NCI-H82 treated with DMSO at 0.1 percent for 48 hours (cell line): Measurements from ENCODE around the gene PPP1R12A.
"Not testable (repeated sequence)": the region's sequence is repeated elsewhere in the genome, so short reads cannot be mapped to it uniquely, and the experiment has no call there.

Experiments
- DNase-seq: peaks from one replicate; lab custom pipeline; 2025; ENCODE audit not compliant: unreplicated experiment; lab: John Stamatoyannopoulos, UW

The PPP1R12A gene

DNA sequence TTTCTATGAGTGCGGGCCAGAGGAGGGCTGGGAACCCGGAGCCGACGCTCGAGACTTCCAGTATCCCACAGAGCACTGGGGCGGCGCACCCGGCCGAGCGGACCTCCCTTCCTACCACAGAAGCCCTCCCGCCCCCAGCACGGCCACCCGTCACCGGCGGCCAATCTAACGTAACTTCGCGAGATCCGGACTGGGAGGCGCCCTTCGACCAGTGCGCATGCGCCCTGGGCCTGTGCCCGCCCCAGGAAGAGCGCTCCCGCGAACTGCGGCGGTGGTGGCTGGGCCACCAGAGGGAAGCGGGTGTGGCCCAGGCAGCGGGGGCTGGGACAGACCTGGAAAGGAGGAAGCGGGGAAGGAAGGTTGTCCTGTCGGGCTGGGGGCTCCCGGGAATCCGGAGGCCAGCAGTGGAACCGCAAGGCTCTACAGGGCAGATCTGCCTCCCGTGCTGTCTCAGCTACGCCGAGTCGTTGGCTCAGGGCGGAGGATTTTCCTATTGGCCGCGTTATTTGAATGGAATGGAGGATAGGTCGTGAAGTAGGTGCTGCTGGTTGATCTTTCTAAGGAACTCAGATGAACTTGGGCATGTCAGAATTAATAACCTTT lies at the start of gene PPP1R12A:
Gene PPP1R12A (minus strand): TSS at position 77 of the 603 bp plus-strand sequence. CDS start 166 bp downstream, outside the sequence.
- DNase-seq = peak; percentile 95

DNA sequence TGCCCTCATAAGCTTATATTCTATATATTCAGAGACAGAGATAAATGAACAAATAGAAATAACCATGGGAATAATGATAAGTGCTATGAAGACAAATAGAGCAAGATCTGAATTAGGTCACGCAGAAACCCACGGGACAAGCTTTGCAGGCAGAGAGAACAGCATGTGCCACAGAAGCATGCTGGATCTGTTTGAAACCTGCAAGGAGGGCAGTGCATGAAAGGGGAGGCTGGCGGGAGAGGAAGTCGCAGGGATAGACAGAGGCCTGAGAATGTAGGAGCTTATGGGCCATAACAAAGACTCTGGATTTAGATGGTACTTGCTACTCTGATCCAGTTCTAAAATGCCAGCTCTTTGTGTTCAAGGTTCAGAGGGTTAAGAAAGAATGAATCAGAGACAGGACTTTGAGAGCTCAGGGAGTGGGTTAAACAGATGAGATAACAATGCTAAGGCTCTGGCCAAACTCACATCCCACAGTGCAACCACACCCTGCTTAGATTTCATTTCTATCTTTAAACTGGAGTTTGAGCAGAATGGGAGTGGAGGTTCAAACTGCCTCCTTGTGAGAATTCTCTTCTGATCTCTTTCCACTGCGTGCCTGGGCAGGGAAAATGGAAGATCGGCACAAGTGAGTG lies 49.2 kb upstream of the PPP1R12A start:
- DNase-seq = no peak

DNA sequence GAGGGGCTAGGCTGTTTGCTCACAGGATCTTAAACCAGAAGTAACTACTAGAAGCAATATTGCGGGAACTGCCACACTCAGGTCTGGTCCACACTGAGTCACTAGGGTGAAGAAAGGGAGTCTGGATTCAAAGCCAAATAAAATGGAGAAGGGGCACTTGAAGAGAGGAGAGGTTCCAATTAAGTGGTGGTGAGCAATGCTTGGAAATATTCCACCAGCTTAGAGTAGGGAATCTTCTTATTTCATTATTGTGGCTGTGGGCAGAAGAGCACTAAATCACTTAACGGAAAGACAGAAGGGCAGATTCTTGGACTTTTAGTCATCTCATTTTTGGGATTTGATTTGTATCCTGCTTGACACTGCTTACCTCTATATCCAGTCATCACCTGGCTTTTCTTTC lies 48.6 kb upstream of the PPP1R12A start:
- no peak for DNase-seq

DNA sequence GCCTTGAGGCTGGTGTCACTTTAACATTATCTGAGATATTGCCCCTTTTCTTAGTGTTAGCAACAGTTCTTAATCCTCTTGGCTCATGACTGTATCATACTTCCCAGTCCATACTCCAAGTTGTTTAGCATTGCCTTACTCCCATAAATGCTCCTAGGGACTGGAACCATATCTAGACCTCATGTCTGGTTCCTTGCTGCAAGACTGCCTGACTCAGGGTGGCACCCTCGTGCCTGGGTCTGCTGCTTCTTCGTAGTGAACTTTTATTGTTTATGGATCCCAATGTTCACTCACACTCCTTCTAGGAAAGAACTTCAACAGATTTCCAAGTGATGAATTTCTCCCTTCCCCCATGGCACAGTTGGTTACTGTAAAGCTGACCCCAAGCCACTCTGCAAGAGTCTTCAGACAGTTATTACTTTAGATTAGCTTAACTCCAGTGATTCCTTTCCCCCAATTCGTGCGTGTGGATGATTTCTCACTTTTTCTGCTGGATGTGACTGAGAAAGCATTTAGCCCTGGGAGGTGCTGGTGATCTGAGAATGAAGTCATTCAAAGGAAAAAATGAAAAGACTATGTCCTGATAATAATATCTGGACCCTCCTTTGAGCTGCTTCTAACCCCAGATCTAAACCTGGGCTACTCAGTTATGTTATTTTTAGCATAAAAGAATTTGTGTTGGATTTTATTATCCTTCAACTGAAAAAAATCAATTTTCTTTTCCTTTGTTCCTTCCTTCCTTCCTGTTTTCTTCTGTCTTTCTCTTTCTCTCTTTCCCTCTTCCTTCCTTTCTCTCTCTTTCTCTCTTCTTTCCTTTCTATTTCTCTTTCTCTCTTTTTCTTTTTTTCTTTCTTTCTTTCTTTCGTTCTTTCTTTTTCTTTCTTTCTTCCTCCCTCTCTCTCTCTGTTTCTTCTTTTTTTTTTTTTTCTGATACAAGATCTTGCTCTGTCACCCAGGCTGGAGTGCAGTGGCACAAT lies 47.5 kb upstream of the PPP1R12A start:
- no peak for DNase-seq

DNA sequence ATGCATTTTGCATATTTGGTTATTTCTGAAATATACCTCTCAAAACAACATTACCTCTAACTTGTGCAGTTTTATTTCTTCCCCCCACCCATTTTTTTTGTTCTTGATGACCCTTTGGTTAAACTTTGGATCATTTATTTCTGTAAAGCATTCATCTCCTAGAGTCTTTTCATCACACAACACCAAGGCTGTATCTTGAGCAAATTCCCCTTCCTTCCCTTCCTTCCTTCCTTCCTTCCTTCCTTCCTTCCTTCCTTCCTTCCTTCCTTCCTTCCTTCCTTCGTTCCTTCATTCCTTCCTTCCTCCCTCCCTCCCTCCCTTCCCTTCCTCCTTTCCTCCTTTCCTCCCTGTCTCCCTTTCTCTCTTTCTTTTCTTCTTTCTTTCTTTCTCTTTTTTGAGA lies 43.8 kb upstream of the PPP1R12A start:
- DNase-seq = no peak

DNA sequence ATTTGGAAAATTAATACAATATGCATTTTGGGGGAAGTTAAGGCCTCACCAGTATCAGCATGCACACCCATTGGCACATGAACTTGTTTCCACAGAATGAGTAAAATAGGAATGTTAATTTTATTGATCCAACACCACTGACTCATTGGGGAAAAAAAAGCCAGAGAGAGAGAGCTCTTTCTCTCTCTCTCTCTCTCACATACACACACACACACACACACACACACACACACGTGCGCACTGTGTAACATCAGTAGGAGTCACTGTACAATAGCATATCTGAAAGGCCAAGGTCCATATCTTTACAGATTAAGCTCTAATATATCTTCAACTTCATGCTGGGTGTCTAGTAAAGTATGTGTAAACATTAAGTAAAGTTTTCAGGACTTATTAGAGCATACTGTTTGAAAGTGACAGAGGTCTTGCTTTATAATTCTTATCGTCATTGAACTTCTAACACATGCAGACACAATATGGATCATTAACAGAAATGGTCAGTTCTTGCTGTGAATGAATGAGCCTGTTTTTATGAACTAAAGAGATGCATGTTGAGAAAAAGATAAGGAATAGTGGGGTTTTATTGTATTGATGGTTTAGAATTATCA lies 43.1 kb upstream of the PPP1R12A start:
- not testable (repeated sequence) for DNase-seq

DNA sequence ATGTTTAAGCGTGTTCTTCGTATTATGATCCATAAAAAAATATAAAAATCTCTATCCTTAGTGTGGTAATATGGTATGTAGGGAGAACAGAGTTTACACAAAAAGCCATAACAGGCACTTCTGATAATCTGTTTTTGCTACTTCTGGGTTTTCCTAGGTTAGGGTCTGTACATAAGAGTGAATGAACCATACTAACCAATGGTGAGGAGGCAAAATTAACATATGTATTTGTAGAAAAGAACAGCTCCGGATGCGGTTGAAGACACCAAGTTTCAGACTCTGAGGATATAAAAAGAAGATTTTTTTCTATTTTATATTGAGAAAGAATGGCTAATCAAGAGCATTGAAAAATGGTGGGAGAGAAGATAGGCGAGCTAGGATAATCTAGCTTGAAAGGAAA lies 40.2 kb upstream of the PPP1R12A start:
- no peak for DNase-seq

DNA sequence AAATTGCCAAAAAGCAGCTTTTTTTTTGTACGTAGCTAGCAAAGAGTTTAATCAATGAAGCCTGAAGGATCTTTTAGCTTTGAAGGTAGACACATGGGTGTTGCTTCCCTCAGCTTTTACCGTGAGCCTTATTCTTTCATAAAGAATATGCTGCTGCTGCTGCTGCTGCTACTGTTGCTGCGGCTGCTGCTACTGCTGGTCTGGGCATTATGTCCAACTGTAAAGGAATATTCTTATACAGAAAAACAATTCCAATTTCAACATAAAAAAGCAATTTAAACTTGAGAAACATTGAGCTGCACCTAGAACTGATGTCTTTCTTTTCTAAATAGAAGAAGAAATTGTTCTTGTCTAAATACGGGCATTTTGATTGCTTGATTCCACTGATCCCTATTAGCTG lies 38.9 kb upstream of the PPP1R12A start:
- peak; percentile 24 for DNase-seq

DNA sequence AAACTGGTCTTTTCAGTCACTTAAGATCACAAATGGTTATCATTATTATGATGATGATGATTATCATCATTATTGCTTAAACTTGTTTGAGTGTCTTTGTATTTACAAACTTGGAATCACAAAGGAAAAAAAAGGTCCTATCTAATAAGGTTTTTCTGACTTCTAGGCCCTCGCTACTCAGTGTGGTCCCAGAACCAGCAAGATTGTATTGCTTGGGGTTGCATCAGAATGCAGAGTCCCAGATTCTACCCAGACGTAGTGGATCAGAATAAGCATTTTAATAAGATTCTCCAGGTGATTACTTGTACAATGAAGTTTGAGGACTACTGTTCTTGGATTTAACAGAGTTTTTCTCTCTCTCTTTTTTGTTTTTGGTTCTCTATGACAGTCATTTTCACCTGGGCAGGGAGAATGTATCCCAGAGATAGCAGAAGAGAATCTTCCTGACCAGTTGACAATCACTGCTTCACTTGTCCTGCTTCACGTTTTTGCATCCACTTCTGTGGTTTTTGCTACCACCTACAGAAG lies 29.3 kb upstream of the PPP1R12A start:
- DNase-seq = no peak

DNA sequence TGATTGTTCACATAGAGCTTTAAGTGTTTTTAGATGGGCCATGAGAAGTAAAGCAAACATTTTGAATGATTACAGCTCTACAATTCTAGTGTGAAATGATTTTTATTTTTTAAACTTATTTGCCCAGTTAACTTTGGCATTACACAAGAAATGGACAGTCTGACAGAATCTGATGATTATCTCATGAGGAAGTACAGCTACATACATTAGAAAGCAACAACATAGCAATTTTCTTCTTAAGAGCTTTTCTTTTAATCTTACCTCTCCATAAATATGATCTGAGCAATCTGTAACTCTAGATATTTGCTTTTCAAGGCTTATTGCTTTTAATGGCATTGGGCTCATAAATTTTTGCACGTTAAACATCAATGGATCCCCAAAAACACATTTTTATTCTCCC lies 26.5 kb upstream of the PPP1R12A start:
- DNase-seq = no peak

DNA sequence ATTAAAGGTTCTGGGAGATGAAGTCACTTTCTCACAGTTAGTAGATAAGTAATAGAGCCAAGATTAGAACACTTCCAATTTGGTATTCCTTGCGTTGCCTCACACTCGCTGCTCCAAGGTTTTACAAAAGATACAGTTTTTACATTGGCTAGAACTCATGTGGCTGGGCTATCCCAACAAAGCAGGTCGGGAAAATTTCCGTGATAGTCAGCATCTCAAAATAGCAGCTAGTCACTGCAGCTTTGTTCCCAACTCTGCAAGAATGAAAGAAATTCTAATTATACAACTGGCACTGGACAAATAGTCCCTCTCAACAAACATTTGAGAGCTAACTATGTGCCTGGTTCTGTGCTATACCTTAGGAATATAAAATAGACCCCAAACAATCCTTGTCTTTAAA lies 24.6 kb upstream of the PPP1R12A start:
- DNase-seq = no peak

DNA sequence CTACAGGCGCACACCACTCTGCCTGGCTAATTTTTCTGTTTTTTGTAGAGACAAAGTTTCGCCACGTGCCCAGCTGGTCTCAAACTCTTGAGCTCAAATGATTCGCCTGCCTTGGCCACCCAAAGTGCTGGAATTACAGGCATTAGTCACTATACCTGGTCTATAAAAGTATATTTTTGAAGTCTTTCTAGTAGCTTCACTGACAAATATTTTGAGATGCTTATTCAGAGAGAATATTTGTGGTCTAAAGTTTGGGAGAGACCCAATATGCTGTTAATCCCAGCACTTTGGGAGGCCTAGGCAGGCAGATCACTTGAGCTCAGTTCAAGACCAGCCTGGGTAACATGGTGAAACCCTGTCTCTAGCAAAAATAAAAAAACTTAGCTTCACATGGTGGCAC lies 22.0 kb upstream of the PPP1R12A start:
- DNase-seq = no peak

DNA sequence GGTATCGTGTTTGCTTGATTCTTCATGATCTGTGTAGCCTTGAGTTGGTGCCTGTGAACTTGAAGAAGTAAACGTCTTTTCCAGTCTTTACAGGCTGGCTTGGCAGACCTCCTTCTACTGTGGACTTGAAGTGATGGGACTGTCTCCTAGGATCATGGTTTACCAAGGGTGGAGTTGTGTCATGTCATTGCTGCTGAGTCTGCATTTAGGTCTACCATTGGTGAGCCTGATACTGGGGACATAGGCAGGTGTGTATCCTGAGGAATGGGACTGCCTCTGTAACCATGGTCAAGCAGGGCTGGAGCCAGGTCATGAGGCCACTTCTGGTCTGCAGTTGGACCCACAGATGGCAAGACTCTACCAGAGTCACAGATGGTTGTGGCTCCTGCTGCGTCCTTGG lies 20.7 kb upstream of the PPP1R12A start:
- DNase-seq = no peak

DNA sequence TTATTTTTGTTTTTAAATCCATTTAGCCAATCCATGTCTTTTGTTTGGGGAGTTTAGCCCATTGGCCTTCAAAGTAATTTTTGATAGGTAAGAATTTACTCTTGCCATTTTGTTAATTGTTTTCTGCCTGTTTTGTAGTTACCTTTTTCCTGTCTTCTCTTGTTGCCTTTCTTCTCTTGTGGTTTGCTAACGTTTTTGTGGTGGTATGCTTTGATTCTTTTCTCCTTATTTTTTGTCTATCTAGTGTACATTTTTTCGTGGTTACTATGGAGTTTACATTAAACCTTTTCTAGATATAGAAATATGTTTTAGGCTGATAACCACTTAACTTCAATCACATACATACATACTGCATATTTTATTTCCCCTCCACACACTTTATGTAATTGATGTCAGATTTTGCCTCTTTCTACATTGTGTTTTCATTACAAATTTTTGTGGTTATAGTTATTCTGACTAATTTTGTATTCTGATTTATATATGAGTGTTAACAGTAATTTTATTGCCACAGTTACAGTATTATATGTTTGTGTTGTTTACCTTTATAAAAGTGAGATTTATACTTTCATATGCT lies 19.2 kb upstream of the PPP1R12A start:
- DNase-seq = no peak

DNA sequence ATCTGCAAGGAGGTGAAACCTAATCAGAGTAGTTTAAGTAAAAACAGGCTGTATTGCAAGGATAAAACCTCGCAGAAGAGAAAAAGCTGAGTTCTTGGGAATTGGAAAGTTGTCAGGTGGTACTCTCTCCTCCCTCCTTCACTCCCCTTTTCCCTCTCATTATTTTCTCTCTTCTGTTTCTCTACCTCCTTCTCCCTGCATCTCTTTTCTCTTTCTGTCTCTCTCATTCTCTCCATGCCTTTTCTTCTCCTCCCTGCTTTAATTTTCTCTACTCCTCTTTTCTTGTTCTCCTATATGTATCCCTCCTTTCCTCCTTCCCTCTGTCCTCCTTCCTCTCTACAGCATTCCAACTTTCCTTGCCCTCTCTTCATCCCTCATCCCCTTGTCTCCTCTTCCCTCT lies 14.2 kb upstream of the PPP1R12A start:
- no peak for DNase-seq

DNA sequence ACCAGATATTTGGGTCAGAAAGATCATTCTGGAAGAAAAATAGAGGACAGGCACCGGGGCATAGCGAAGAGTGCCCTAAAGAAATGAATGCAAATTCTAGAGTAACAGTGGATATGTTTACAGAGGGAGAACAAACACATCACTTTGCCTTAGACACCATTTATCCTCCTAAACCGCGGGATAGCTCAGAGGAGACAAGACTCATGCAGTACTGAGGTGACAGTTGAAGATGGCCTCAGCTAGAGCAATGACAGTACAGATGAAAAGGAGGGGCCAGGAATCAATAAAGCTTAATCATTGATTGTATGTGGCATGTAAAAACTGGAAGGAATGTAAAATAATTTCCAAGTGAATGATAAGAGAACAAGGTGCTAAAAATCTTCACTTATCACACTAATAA lies 10.5 kb upstream of the PPP1R12A start:
- no peak for DNase-seq

DNA sequence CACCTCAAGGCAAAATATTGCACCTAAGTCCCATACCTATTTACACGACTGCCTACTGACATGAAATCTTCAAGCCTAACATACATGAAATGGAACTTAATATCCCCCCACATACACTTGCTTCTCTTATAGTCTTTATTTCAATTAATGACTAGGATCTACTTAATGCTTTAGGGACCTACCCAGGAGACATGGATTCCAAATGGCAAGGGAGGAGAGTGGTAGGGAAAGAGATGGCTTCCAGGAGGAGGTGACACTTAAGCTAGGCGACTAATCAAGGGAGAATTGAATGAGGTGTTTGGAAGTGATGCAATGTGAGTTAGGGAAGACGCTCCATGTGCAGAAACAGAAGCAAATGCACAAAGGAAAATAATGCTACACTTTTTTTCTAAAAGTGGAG lies 9.7 kb upstream of the PPP1R12A start:
- no peak for DNase-seq

DNA sequence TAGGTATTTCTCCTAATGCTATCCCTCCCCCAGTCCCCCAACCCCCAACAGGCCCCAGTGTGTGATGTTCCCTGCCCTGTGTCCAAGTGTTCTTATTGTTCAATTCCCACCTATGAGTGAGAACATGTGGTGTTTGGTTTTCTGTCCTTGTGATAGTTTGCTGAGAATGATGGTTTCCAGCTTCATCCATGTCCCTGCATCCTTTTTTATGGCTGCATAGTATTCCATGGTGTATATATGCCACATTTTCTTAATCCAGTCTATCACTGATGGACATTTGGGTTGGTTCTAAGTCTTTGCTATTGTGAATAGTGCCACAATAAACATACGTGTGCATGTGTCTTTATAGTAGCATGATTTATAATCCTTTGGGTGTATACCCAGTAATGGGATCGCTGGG lies 7.9 kb upstream of the PPP1R12A start:
- DNase-seq = not testable (repeated sequence)

DNA sequence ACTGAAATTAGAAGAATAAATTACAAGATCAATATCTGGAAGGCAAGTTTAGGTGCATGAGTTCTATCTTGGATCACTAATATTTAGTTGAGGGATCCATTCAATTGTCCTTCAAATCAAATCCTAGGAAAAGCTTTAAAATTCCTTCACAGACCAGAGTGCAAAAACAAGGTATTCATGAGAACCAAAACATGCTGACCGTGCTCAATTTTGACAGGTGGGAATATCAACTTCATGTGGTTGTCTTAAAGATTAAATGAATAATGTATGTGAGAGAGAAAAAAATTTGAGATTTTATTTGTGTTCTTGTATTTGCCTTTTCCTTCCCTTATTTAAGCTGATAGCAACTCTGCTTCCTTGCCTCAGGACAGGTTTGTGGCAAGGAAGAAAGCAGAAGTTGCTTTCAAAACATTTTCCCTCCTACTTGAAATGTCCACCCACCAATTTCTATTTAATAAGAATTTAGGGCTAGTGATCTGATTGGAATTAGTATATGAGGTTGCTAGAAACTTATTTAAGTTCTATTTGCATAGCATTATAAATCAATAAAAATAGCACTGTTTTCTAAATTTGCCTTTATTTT lies 4.9 kb upstream of the PPP1R12A start:
- no peak for DNase-seq

DNA sequence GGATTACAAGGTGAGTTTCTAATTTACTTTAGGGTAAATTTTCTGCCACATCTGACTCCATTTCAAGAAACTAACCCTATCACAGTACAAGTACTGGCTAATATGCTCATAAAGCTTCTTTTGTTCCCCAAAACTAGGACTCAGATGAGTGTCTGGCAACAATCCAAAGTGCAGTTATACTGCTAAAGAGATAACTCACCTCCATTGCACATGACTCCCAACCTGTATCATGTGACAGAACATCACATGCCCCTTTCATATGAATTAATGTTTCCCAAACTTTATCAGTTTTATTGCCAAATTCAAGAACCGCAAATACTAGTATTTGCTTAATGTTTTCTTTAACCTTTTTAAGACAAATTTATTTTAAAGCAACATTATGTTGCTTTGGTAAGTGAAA lies 3.9 kb upstream of the PPP1R12A start:
- DNase-seq = no peak

DNA sequence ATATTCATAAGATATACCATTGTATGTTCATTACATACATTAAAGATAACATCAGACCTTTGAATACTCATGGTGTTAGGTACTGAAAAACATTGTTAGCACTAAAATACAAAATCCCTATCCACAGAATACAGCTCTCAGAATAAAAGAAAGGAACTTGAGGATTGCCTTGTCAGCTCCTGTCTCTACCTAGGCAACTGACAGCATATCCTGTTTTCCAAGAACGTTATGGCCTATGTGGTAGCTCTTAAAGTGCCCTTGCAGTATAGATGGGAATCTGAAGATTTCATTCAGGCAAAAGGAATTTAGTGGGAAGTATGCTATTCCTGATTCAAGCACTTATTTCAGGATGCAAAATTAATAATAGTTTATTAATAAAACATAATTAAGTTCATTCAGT lies 1.8 kb upstream of the PPP1R12A start:
- DNase-seq = no peak
